GM23248 (cell line): ENCODE data around the gene ZBED4. TPM values are rescaled to one million over a fixed set of nuclear protein-coding genes. Genes with fewer than 3 reads are reported as not detected.

ENCODE experiments used
- DNase-seq: peaks from one replicate; pipeline ENCODE4 v3.0.0-alpha.2; 2015
- H2AFZ ChIP-seq: fragments of 200-600 bp; sonication (generic); 2 replicates; pipeline ENCODE4 v1.6.1; 2016; ENCODE audit warnings: antibody characterized with exemption
- H3F3A ChIP-seq: fragments of 200-600 bp; sonication (generic); 2 replicates; pipeline ENCODE4 v1.6.1; 2016; ENCODE audit warnings: mild to moderate bottlenecking, antibody characterized with exemption, mixed run types; ENCODE audit not compliant: insufficient read depth
- H3K27ac ChIP-seq: fragments of 200-600 bp; sonication (generic); 2 replicates; pipeline ENCODE4 v1.5.1; 2016; ENCODE audit warnings: mild to moderate bottlenecking
- H3K27me3 ChIP-seq: fragments of 200-600 bp; sonication (generic); replicated peaks from 2 replicates; pipeline ENCODE4 v1.6.1; 2016; ENCODE audit warnings: mild to moderate bottlenecking; ENCODE audit not compliant: insufficient read depth
- H3K36me3 ChIP-seq: fragments of 200-600 bp; sonication (generic); 2 replicates; pipeline ENCODE4 v1.6.1; 2016; ENCODE audit warnings: low read depth, mild to moderate bottlenecking
- H3K4me1 ChIP-seq: fragments of 200-600 bp; sonication (generic); 2 replicates; pipeline ENCODE4 v1.6.1; 2016; ENCODE audit warnings: mild to moderate bottlenecking; ENCODE audit not compliant: insufficient read depth
- H3K4me2 ChIP-seq: fragments of 200-600 bp; sonication (generic); one replicate; pipeline ENCODE4 v1.6.1; 2016; ENCODE audit warnings: mild to moderate bottlenecking; ENCODE audit not compliant: unreplicated experiment
- H3K4me3 ChIP-seq: fragments of 200-600 bp; sonication (generic); 2 replicates; pipeline ENCODE4 v1.5.1; 2016; ENCODE audit warnings: mild to moderate bottlenecking
- H3K79me2 ChIP-seq: fragments of 200-600 bp; sonication (generic); 2 replicates; pipeline ENCODE4 v1.6.1; 2016; ENCODE audit warnings: mild to moderate bottlenecking; ENCODE audit not compliant: insufficient read depth
- H3K9ac ChIP-seq: fragments of 200-600 bp; sonication (generic); 2 replicates; pipeline ENCODE4 v1.6.1; 2016; ENCODE audit warnings: mild to moderate bottlenecking
- H3K9me2 ChIP-seq: fragments of 200-600 bp; sonication (generic); 2 replicates; pipeline ENCODE4 v1.6.1; 2016; ENCODE audit warnings: mixed run types, mild to moderate bottlenecking, moderate library complexity; ENCODE audit not compliant: insufficient read depth
- H3K9me3 ChIP-seq: fragments of 200-600 bp; sonication (generic); one replicate; pipeline ENCODE4 v1.6.1; 2017; ENCODE audit warnings: low read depth
- H4K20me1 ChIP-seq: fragments of 200-600 bp; sonication (generic); 2 replicates; pipeline ENCODE4 v1.6.0; 2016; ENCODE audit not compliant: insufficient read depth
- EZH2 ChIP-seq: fragments of 200-600 bp; sonication (generic); IDR thresholded peaks from 2 replicates; pipeline ENCODE4 v1.6.1; 2018; ENCODE audit warnings: antibody characterized with exemption, mild to moderate bottlenecking; ENCODE audit not compliant: insufficient read depth, poor library complexity, severe bottlenecking
- EZH2phosphoT487 ChIP-seq: fragments of 200-600 bp; sonication (generic); IDR thresholded peaks from 2 replicates; pipeline ENCODE4 v1.6.1; 2018; ENCODE audit warnings: antibody characterized with exemption, moderate library complexity, mild to moderate bottlenecking, low read depth; ENCODE audit not compliant: insufficient read depth
- WGBS, 2 experiments: methylation state at CpG; one replicate each; pipeline ENCODE4 v1.1.6; 2015 to 2017; ENCODE audit warnings: low lambda C conversion rate in 2 of 2, low coverage in 1 of 2; ENCODE audit errors: missing lambda C conversion rate in 2 of 2; 5-methylcytosine and 5-hydroxymethylcytosine counted together
- in situ Hi-C: fragments of 300-500 bp; cut with MboI; formaldehyde crosslinking; loops from 2 replicates; pipeline ENCODE4 v1.15.0; 2020
- polyA plus RNA-seq: library from polyadenylated mRNA; unstranded; fragments of >200 nt; fragmentation: Nextera tagmentation; extraction: Ambion mirVana; gene quantifications from 2 replicates; pipeline ENCODE4 v1.2.1, GENCODE V29; 2016
- total RNA-seq: library from RNA; depleted of rRNA; stranded (reverse); fragments of >200 nt; shearing (Covaris generic); gene quantifications from 2 replicates; pipeline ENCODE4 v1.2.3, GENCODE V29; 2014; rRNA removed

Gene ZBED4
- 7.7 and 8.9 TPM in 2 replicates for total RNA-seq
- polyA plus RNA-seq = 5.0 and 6.3 TPM in 2 replicates

DNA sequence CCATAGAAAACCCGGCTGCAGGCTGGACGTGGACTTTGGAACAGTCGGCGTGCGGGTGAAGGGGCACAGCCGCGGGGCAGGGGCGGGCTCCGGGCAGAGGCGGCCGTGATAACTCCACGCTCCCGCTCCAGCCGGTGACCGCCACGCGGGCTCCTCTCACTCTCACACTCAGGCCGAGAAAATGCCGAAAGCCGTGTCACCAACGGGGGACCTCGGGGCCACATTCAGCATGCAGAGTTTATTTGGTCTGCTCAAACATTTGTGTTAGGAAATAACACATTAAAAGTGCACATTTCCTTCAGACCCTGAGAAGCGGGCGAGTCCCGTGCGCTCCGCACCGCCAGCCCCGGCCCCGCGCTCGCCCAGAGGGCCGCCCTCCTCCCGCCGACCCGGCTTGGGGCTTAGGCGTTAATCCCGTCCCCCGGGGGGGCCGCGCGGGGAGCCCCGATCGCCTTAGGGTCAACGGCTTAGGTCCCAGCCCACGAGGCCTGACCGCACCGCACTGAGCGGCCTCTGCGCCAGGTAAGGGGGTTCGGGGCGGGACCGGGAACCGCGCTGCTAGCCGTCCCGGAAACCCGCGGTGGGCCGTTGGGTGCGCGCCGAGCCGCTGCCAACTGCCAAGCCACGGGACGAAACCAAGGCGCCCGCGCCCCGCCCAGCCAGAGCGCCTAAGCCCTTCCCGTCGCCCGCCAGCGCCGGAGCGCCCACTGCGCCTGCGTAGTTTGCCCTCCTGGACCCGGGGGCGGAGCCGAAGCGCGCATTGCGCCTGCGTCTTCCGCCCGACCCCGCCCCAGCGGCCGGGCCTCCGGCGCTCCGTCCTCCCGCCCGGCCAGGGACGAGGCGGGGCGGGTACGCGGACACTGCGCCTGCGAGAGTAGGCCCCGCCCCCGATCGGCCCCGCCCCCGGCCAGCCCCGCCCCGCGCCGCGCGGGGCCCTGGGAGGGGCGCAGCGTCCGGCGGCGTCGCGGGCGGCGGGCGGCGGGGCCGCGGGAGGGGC is at the start of gene ZBED4:
Gene ZBED4 (plus strand): TSS at position 947 of the 997 bp plus-strand sequence. CDS start 29,819 bp downstream, outside the sequence.
- Histone ChIP-seq H3K4me2 (peak within 1 kb of the TSS; percentile 99), H3K27ac (peak within 1 kb of the TSS; percentile 79), H3K9me3 (no peaks in the 10 kb centered on the region), H3F3A (peaks cover 10% of the 10 kb centered on the region), H3K4me3 (peak within 1 kb of the TSS; percentile 95), H3K9ac (peak within 1 kb of the TSS; percentile 89), H2AFZ (peak within 1 kb of the TSS; percentile 81), H3K4me1 (peaks cover 18% of the 10 kb centered on the region), H4K20me1 (peaks cover 2% of the 10 kb centered on the region; the same call in 1 of the 2 replicates), H3K27me3 (peaks cover 19% of the 10 kb centered on the region), H3K36me3 (no peaks in the 10 kb centered on the region), H3K79me2 (peaks cover 41% of the 10 kb centered on the region), H3K9me2 (no peaks in the 10 kb centered on the region)
- WGBS, 2 experiments = 1% methylated on average over 79 to 82 of the region's 127 CpGs
- in situ Hi-C loops = no loop called here
- DNase-seq = peak; percentile 99
- TF ChIP-seq EZH2 = no peak
- no peak for TF ChIP-seq EZH2phosphoT487

- H3K4me3 ChIP-seq = no peak overlapping the region
- no peaks in the 10 kb centered on the region for H3K9me3 ChIP-seq
- no peak overlapping the region for H3K9ac ChIP-seq
- H2AFZ ChIP-seq = no peak overlapping the region
- H4K20me1 ChIP-seq = peaks cover 53% of the 10 kb centered on the region
- H3K27ac ChIP-seq = no peak overlapping the region
- H3K9me2 ChIP-seq = no peaks in the 10 kb centered on the region
- peaks cover 24% of the 10 kb centered on the region for H3F3A ChIP-seq
- WGBS, 2 experiments = 97 to 99% methylated on average over 8 of the region's 8 CpGs
- H3K4me2 ChIP-seq = no peak overlapping the region
- DNase-seq = no peak
- no peaks in the 10 kb centered on the region for H3K4me1 ChIP-seq
- H3K79me2 ChIP-seq = peaks cover 98% of the 10 kb centered on the region
- in situ Hi-C loops = no loop called here
- H3K27me3 ChIP-seq = no peaks in the 10 kb centered on the region
- H3K36me3 ChIP-seq = no peaks in the 10 kb centered on the region; the same call in 1 of the 2 replicates
- TF ChIP-seq EZH2 (no peak), EZH2phosphoT487 (no peak)
Observed at GRCh38 chr22:49807129-49807528, 46.5 kb upstream of the ZBED4 start.

DNA sequence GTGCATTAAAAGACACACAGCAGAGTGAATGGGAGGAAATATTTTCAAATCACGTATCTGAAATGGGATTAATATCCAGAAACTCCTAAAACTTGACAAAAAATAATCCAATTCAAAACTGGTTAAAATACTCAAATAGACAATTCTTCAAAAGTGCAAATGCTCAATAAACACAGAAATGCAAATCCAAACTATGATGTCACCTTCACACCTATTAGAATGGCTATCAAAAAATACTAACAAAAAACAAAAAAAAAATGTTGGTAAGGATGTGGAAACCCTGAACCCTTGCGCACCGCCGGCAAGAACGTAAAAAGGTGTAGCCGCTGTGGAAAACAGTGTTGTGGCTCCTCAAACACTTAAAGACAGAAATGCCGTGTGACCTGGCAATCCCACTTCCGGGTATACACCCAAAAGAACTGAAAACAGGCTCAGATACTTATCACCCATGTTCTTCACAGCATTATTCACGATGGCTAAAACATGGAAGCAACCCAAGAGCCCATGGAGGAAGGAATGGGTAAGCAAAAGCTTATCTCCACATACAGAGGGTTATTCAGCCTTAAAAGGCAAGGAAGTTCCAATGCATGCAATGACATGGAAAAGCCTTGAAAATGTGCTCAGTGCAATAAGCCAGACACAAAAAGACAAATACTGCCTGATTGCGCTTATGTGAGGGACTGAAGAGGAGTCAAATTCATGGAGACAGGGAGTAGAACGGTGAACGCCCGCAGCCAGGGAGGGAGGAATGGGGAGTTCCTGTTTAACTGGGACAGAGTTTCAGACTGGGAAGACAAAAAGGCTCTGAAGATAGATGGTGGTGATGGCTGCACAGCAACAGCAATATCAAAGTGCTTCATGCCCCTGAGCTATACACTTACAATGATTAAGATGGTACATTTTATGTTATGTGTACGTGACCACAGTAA is 45.6 kb upstream of the ZBED4 start:
- WGBS, 2 experiments = 91 to 92% methylated on average over 14 of the region's 14 CpGs
- no peak for DNase-seq
- H3F3A ChIP-seq = peaks cover 24% of the 10 kb centered on the region
- H3K4me2 ChIP-seq = no peak overlapping the region
- H3K79me2 ChIP-seq = peaks cover 100% of the 10 kb centered on the region
- H4K20me1 ChIP-seq = peaks cover 57% of the 10 kb centered on the region
- no peak overlapping the region for H3K9ac ChIP-seq
- H3K27me3 ChIP-seq = no peaks in the 10 kb centered on the region
- H3K4me3 ChIP-seq = no peak overlapping the region
- H3K36me3 ChIP-seq = no peaks in the 10 kb centered on the region; the same call in 1 of the 2 replicates
- no peak overlapping the region for H3K27ac ChIP-seq
- in situ Hi-C loops = no loop called here
- H3K9me2 ChIP-seq = no peaks in the 10 kb centered on the region
- TF ChIP-seq EZH2phosphoT487 (no peak), EZH2 (no peak)
- no peak overlapping the region for H2AFZ ChIP-seq
- H3K9me3 ChIP-seq = no peaks in the 10 kb centered on the region
- peaks cover 4% of the 10 kb centered on the region; the same call in 1 of the 2 replicates for H3K4me1 ChIP-seq
